Measurements from ENCODE around the gene GPC6.

GPC6 gene

GRCh38 chr13:94214121-94214520, 987.5 kb downstream of the GPC6 start:
- H3K27me3 Mint-ChIP-seq (ENCODE audit: low read depth, poor library complexity) = no peaks in the 10 kb centered on the region
- H3K36me3 Mint-ChIP-seq (ENCODE audit: low read depth) = no peaks in the 10 kb centered on the region
- H3K27ac Mint-ChIP-seq = no peak overlapping the region
- no peak for DNase-seq
- TF ChIP-seq, protein P1, sequence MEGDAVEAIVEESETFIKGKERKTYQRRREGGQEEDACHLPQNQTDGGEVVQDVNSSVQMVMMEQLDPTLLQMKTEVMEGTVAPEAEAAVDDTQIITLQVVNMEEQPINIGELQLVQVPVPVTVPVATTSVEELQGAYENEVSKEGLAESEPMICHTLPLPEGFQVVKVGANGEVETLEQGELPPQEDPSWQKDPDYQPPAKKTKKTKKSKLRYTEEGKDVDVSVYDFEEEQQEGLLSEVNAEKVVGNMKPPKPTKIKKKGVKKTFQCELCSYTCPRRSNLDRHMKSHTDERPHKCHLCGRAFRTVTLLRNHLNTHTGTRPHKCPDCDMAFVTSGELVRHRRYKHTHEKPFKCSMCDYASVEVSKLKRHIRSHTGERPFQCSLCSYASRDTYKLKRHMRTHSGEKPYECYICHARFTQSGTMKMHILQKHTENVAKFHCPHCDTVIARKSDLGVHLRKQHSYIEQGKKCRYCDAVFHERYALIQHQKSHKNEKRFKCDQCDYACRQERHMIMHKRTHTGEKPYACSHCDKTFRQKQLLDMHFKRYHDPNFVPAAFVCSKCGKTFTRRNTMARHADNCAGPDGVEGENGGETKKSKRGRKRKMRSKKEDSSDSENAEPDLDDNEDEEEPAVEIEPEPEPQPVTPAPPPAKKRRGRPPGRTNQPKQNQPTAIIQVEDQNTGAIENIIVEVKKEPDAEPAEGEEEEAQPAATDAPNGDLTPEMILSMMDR (IDR thresholded peaks at IDR 0.05) = no peak
- peaks cover 5% of the 10 kb centered on the region for H3K4me1 Mint-ChIP-seq
- H3K4me3 Mint-ChIP-seq = no peak overlapping the region
- H3K9me3 Mint-ChIP-seq = no peaks in the 10 kb centered on the region

DNA sequence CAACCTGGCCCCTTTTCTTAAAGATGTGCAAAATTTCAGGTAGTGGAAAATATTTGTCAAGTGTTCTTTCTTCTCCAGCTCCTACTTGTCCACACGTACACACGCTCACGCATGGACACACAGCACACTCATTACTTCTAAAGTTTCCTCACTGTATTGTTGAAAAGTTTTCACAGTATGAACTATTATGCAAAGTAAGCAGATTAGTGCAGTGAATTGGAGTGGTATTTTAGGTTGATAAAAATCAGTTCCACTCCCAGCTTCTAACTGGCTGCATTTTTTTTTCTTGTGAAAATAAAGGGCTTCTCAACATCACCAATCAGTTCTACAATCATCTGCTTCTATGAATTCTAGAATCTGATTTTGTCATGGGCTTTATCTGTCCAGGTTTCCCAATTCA, 988.4 kb downstream of the GPC6 start:
- peaks cover 5% of the 10 kb centered on the region for H3K4me1 Mint-ChIP-seq
- H3K36me3 Mint-ChIP-seq (ENCODE audit: low read depth) = no peaks in the 10 kb centered on the region
- no peaks in the 10 kb centered on the region for H3K9me3 Mint-ChIP-seq
- no peaks in the 10 kb centered on the region for H3K27me3 Mint-ChIP-seq (ENCODE audit: low read depth, poor library complexity)
- H3K4me3 Mint-ChIP-seq = no peak overlapping the region
- TF ChIP-seq, protein P1 (IDR thresholded peaks at IDR 0.05) = no peak
- DNase-seq = no peak
- no peak overlapping the region for H3K27ac Mint-ChIP-seq

- Mint-ChIP-seq H3K4me1 (no peaks in the 10 kb centered on the region), H3K4me3 (no peak overlapping the region), H3K27me3 (ENCODE audit: low read depth, poor library complexity) (no peaks in the 10 kb centered on the region), H3K36me3 (ENCODE audit: low read depth) (no peaks in the 10 kb centered on the region), H3K9me3 (no peaks in the 10 kb centered on the region), H3K27ac (no peak overlapping the region)
- TF ChIP-seq, protein P1 (IDR thresholded peaks at IDR 0.05) = no peak
- DNase-seq = no peak
These were observed 989.9 kb downstream of the GPC6 start for GRCh38 chr13:94216476-94216875.

DNA sequence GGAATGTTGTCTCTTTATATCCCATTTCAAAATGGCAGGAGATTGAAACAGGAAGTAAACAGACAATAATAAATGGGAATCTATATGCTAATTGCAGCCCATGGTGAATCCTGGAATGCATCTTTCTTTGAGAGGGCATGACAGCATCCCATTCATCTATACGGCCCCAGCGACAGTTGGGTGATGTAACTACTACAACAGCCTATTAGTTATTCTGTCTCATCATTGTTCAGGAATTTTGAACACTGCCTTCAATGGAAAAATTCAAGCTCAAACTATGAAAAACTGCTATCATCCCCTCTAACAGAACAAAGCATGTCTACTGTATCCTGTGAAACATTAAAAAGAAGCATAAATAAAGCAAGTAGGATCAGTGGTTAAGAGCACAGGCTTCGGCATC, 990.8 kb downstream of the GPC6 start:
- H3K27ac Mint-ChIP-seq = no peak overlapping the region
- H3K27me3 Mint-ChIP-seq (ENCODE audit: low read depth, poor library complexity) = no peaks in the 10 kb centered on the region
- no peaks in the 10 kb centered on the region for H3K36me3 Mint-ChIP-seq (ENCODE audit: low read depth)

GRCh38 chr13:94218537-94218936, 991.9 kb downstream of the GPC6 start:
- TF ChIP-seq, protein P1 (IDR thresholded peaks at IDR 0.05) = no peak
- Mint-ChIP-seq H3K4me3 (no peak overlapping the region), H3K27me3 (ENCODE audit: low read depth, poor library complexity) (no peaks in the 10 kb centered on the region), H3K9me3 (no peaks in the 10 kb centered on the region), H3K4me1 (no peaks in the 10 kb centered on the region), H3K36me3 (ENCODE audit: low read depth) (no peaks in the 10 kb centered on the region), H3K27ac (no peak overlapping the region)
- DNase-seq = no peak

More for the DNA sequence above, 990.8 kb downstream of the GPC6 start:
- Mint-ChIP-seq H3K9me3 (no peaks in the 10 kb centered on the region), H3K4me3 (no peak overlapping the region), H3K4me1 (no peaks in the 10 kb centered on the region)
- no peak for DNase-seq
- TF ChIP-seq, protein P1 (IDR thresholded peaks at IDR 0.05) = no peak

DNA sequence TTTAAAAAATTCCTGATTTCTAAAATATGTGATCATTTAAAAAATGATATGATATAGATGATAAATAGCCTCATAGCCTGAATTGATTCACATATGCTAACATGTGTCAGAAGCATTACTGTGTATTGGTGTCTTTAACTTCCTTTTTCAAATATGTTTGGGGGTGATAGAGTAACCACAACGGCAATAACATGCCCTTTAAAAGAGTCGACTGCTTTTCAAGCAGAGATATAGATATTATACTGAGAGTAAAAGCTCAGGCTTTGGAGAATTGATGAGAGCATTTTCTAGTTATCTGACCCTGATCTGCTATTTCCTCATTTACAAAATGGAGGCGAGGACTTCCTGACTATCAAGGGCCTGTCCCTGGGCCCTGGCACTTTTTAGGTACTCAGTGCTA, 992.3 kb downstream of the GPC6 start:
- TF ChIP-seq, protein P1 (IDR thresholded peaks at IDR 0.05) = no peak
- no peak for DNase-seq
- no peak overlapping the region for H3K27ac Mint-ChIP-seq
- no peak overlapping the region for H3K4me3 Mint-ChIP-seq
- H3K4me1 Mint-ChIP-seq = no peaks in the 10 kb centered on the region
- no peaks in the 10 kb centered on the region for H3K9me3 Mint-ChIP-seq
- no peaks in the 10 kb centered on the region for H3K27me3 Mint-ChIP-seq (ENCODE audit: low read depth, poor library complexity)
- no peaks in the 10 kb centered on the region for H3K36me3 Mint-ChIP-seq (ENCODE audit: low read depth)

Measured in nephron progenitor cell (in vitro differentiated cells).